ENCODE measurements around the gene SEMA4C.

Gene SEMA4C

GRCh38 chr2:96880891-96881273, 11.0 kb upstream of the SEMA4C start:
- DNase-seq = no peak

GRCh38 chr2:96879545-96880040, 9.7 kb upstream of the SEMA4C start:
- DNase-seq = no peak

GRCh38 chr2:96878796-96879544, 9.1 kb upstream of the SEMA4C start:
- DNase-seq = no peak

- DNase-seq = no peak
These were observed 8.3 kb upstream of the SEMA4C start for GRCh38 chr2:96878171-96878570.

GRCh38 chr2:96877631-96878092, 7.8 kb upstream of the SEMA4C start:
- DNase-seq = no peak

GRCh38 chr2:96877042-96877451, 7.2 kb upstream of the SEMA4C start:
- no peak for DNase-seq

GRCh38 chr2:96876269-96877041, 6.6 kb upstream of the SEMA4C start:
- DNase-seq = no peak

GRCh38 chr2:96875498-96876268, 5.8 kb upstream of the SEMA4C start:
- no peak for DNase-seq

- DNase-seq = no peak
These were observed 4.4 kb upstream of the SEMA4C start for GRCh38 chr2:96874198-96874831.

- no peak for DNase-seq
These were observed 3.8 kb upstream of the SEMA4C start for GRCh38 chr2:96873651-96874096.

GRCh38 chr2:96872591-96873349, 2.9 kb upstream of the SEMA4C start:
- no peak for DNase-seq

- no peak for DNase-seq
These were observed 861 bp upstream of the SEMA4C start for GRCh38 chr2:96870626-96871255.

GRCh38 chr2:96869281-96869821, 529 bp downstream of the SEMA4C start:
- DNase-seq = peak; percentile 27

- DNase-seq = peak; percentile 75
These were observed 1.2 kb downstream of the SEMA4C start for GRCh38 chr2:96868555-96869280.

GRCh38 chr2:96867756-96868554, 1.9 kb downstream of the SEMA4C start:
- no peak for DNase-seq

GRCh38 chr2:96866986-96867755, 2.7 kb downstream of the SEMA4C start:
- no peak for DNase-seq

- DNase-seq = no peak
These were observed 3.3 kb downstream of the SEMA4C start for GRCh38 chr2:96866586-96866985.

- DNase-seq = no peak
These were observed 3.7 kb downstream of the SEMA4C start for GRCh38 chr2:96866149-96866548.

- DNase-seq = no peak
These were observed 4.2 kb downstream of the SEMA4C start for GRCh38 chr2:96865654-96866053.

Data from T1000 (cell line).